Naive thymus-derived CD4-positive, alpha-beta T cell (primary cell): Measurements from ENCODE around the gene CCDC121. TPM values are rescaled to one million over a fixed set of nuclear protein-coding genes. Genes with fewer than 3 reads are reported as not detected.

Experiments used
- ATAC-seq: fragments of 150-1000 bp; cut with Tn5 transposase; 2 replicates; pipeline ENCODE4 v1.10.0; 2021; ENCODE audit warnings: mild to moderate bottlenecking, moderate library complexity
- CTCF ChIA-PET: fragments of 350-600 bp; sonication (Branson Sonifier 250); formaldehyde crosslinking; loops from one replicate; lab custom pipeline; 2021; ENCODE audit warnings: antibody characterized with exemption; lab: Charles Lee
- POLR2A ChIA-PET: fragments of 350-600 bp; sonication (Branson Sonifier 250); formaldehyde crosslinking; loops from one replicate; lab custom pipeline; 2021; ENCODE audit warnings: antibody characterized with exemption, inconsistent platforms; lab: Charles Lee
- DNase-seq, 9 donors: peaks; one replicate each; pipeline versions ENCODE4 v3.0.0 to v3.0.0-alpha.2; 2020 to 2022; ENCODE audit warnings: mixed read lengths in 1 of 9
- H3K27ac ChIP-seq: one replicate; pipeline ENCODE4 v1.7.0; 2013; ENCODE audit warnings: mild to moderate bottlenecking, low read depth, low read length, moderate library complexity
- H3K27me3 ChIP-seq, 2 donors: one replicate each; pipeline ENCODE4 v1.7.0; 2013; ENCODE audit warnings: low read length in 2 of 2, mild to moderate bottlenecking in 2 of 2, moderate library complexity in 2 of 2; ENCODE audit not compliant: control insufficient read depth in 2 of 2, insufficient read depth in 2 of 2
- H3K36me3 ChIP-seq, 3 experiments: 1 replicate in 2 of 3; 2 replicates in 1 of 3; pipeline ENCODE4 v1.7.0; 2013; ENCODE audit warnings: low read length in 3 of 3, mild to moderate bottlenecking in 3 of 3, moderate library complexity in 1 of 3; ENCODE audit not compliant: insufficient read depth in 3 of 3, control insufficient read depth in 2 of 3
- H3K4me1 ChIP-seq, 2 donors: one replicate each; pipeline ENCODE4 v1.7.0; 2013; ENCODE audit warnings: low read length in 2 of 2, mild to moderate bottlenecking in 2 of 2, moderate library complexity in 1 of 2; ENCODE audit not compliant: control insufficient read depth in 2 of 2, insufficient read depth in 2 of 2
- H3K4me3 ChIP-seq: 2 replicates; pipeline ENCODE4 v1.7.0; 2013; ENCODE audit warnings: mild to moderate bottlenecking, low read length
- H3K9me3 ChIP-seq, 3 experiments: 1 replicate in 2 of 3; 2 replicates in 1 of 3; pipeline ENCODE4 v1.7.0; 2013; ENCODE audit warnings: low read length in 3 of 3; ENCODE audit not compliant: control insufficient read depth in 2 of 3
- H3K27ac Mint-ChIP-seq, 9 donors: one replicate each; pipeline ENCODE4 v1.8.0; 2020 to 2022; ENCODE audit warnings: mixed read lengths in 9 of 9, mild to moderate bottlenecking in 8 of 9, moderate library complexity in 5 of 9, inconsistent platforms in 2 of 9
- H3K27me3 Mint-ChIP-seq, 5 donors: one replicate each; pipeline ENCODE4 v1.8.0; 2021 to 2022; ENCODE audit warnings: mixed read lengths in 5 of 5, mild to moderate bottlenecking in 1 of 5
- H3K36me3 Mint-ChIP-seq, 5 donors: one replicate each; pipeline ENCODE4 v1.8.0; 2020 to 2022; ENCODE audit warnings: mixed read lengths in 5 of 5, mild to moderate bottlenecking in 3 of 5, inconsistent platforms in 1 of 5
- H3K4me1 Mint-ChIP-seq, 7 donors: one replicate each; pipeline ENCODE4 v1.8.0; 2020 to 2022; ENCODE audit warnings: mixed read lengths in 7 of 7, mild to moderate bottlenecking in 3 of 7, inconsistent platforms in 1 of 7
- H3K4me3 Mint-ChIP-seq, 10 donors: one replicate each; pipeline ENCODE4 v1.8.0; 2020 to 2022; ENCODE audit warnings: mild to moderate bottlenecking in 10 of 10, mixed read lengths in 10 of 10, moderate library complexity in 6 of 10, inconsistent platforms in 2 of 10
- H3K9me3 Mint-ChIP-seq, 11 donors: one replicate each; pipeline ENCODE4 v1.8.0; 2020 to 2022; ENCODE audit warnings: mixed read lengths in 11 of 11, mild to moderate bottlenecking in 4 of 11, inconsistent platforms in 1 of 11, moderate library complexity in 1 of 11
- intact Hi-C, 2 donors: fragments of 100-400 bp; cut with micrococcal nuclease; formaldehyde crosslinking; loops; one replicate each; pipeline ENCODE4 v1.15.1; 2023
- polyA plus RNA-seq, 2 donors: library from polyadenylated mRNA; unstranded; fragments of 300-500 nt; fragmentation: Illumina TruSeq; gene quantifications; one replicate each; pipeline ENCODE4 v1.2.3, GENCODE V29; 2021
- total RNA-seq, 6 experiments: library from RNA in 5 of 6; stranded (reverse) in 5 of 6; gene quantifications; 1 replicate in 5 of 6; 2 replicates in 1 of 6; pipeline ENCODE4 v1.2.3 and lab custom pipeline; 2021 to 2026

The CCDC121 gene
- total and polyA plus RNA-seq, 7 experiments from 2014 or later, result 0.61 to 2.7 (median 1.9) TPM

DNA sequence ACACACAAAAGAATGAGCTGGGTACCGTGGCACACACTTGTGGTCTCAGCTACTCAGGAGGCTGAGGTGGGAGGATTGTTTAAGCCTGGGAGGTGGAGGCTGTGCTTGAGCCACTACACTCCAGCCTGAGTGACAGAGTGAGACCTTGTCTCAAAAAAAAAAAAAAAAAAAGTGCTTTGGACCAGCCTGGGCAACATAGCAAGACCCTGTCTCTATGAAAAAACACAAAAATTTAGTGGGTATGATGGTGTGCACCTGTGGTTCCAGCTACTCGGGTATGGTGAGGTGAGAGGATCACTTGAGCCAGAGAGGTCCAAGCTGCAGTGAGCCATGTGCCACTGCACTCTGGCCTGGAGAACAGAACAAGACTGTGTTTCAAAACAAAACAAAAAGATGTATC, 35.6 kb downstream of the CCDC121 start:
- Mint-ChIP-seq H3K27ac (peak overlapping the region in 2 of 9 donors; percentile 16 to 67), H3K27me3 (no peaks in the 10 kb centered on the region), H3K36me3 (peaks cover 9 to 65% (median 62%) of the 10 kb centered on the region in 5 donors), H3K4me3 (peak overlapping the region in 1 of 10 donors; percentile 25), H3K9me3 (peaks cover 4 to 68% (median 40%) of the 10 kb centered on the region in 11 donors), H3K4me1 (peaks cover 11 to 51% (median 35%) of the 10 kb centered on the region in 7 donors)
- DNase-seq, result no peak
- Histone ChIP-seq H3K27ac (no peak overlapping the region), H3K9me3 (peaks cover 0 to 23% (median 0%) of the 10 kb centered on the region in 3 experiments), H3K4me1 (no peaks in the 10 kb centered on the region), H3K4me3 (no peak overlapping the region), H3K27me3 (no peaks in the 10 kb centered on the region), H3K36me3 (peaks cover 0 to 10% (median 0%) of the 10 kb centered on the region in 3 experiments)
- POLR2A ChIA-PET, result interaction anchor here (0.5 to 0.6 kb wide), 2 partner anchors 11 to 1094 kb away, joined by 3 to 4 read pairs; no protein-coding TSS in a partner anchor
- intact Hi-C loops, result no loop called here
- CTCF ChIA-PET, result interaction anchor here (0.6 kb wide), 1 partner anchor 54 kb away, joined by 3 read pairs; no protein-coding TSS in a partner anchor
- no peak for ATAC-seq

DNA sequence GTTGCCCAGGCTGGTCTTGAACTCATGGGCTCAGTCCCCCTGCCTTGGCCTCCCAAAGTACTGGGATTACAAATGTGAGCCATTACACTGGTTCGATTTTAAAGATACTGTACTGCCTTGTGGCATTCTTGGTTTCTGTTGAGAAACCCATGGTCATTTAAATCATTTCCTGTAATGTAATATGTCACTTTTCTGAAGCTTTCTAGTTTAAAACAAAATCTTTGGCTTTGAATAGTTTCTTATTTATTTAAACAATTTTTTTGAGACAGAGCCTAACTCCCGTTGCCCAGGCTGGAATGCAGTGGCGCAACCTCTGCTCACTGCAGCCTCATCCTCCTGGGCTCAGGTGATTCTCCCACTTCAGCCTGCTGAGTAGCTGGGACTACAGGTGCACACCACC, 37.1 kb downstream of the CCDC121 start:
- Histone ChIP-seq H3K4me3 (no peak overlapping the region), H3K27ac (no peak overlapping the region), H3K9me3 (peaks cover 0 to 23% (median 0%) of the 10 kb centered on the region in 3 experiments), H3K27me3 (no peaks in the 10 kb centered on the region), H3K36me3 (peaks cover 0 to 10% (median 0%) of the 10 kb centered on the region in 3 experiments), H3K4me1 (no peaks in the 10 kb centered on the region)
- H3K4me1 Mint-ChIP-seq, result peaks cover 12 to 49% (median 34%) of the 10 kb centered on the region in 7 donors
- peaks cover 4 to 72% (median 39%) of the 10 kb centered on the region in 11 donors for H3K9me3 Mint-ChIP-seq
- H3K4me3 Mint-ChIP-seq, result no peak overlapping the region
- ChIA-PET POLR2A (no interaction called here), CTCF (interaction anchor here (0.7 kb wide), 1 partner anchor 921 kb away, joined by 3 read pairs; no protein-coding TSS in a partner anchor)
- H3K27ac Mint-ChIP-seq, result no peak overlapping the region
- intact Hi-C loops, result no loop called here
- no peak for DNase-seq
- peaks cover 9 to 63% (median 63%) of the 10 kb centered on the region in 5 donors for H3K36me3 Mint-ChIP-seq
- ATAC-seq, result no peak
- H3K27me3 Mint-ChIP-seq, result no peaks in the 10 kb centered on the region

DNA sequence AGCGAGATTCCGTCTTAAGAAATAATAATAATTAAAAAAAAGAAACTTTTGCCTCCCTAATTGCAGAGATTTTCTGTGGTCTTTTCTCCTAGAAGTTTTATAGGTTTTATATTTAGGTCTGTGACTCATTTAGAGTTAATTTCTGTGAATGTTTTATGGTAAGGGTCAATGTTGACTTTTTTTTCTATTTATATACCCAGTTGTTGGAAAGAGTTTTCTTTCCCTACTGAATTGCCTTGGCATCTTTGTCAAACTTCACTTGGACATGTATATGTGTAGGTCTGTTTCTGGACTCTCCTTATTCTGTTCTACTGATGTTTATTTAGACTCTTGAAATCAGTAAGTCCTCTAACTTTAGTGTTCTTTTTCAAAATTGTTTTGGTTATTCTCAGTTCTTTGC, 40.5 kb downstream of the CCDC121 start:
- H3K4me3 Mint-ChIP-seq, result peak overlapping the region in 4 of 10 donors; percentile 2 to 62 (median 24)
- ATAC-seq (no peak), DNase-seq (no peak)
- peaks cover 22 to 28% of the 10 kb centered on the region in 2 donors for H3K4me1 ChIP-seq
- peaks cover 0 to 2% (median 0%) of the 10 kb centered on the region in 3 experiments for H3K36me3 ChIP-seq
- peaks cover 7 to 58% (median 48%) of the 10 kb centered on the region in 5 donors for H3K36me3 Mint-ChIP-seq
- H3K9me3 ChIP-seq, result peaks cover 0 to 14% (median 0%) of the 10 kb centered on the region in 3 experiments
- intact Hi-C loops, result no loop called here
- H3K4me1 Mint-ChIP-seq, result peaks cover 33 to 67% (median 55%) of the 10 kb centered on the region in 7 donors
- H3K27me3 Mint-ChIP-seq, result no peaks in the 10 kb centered on the region
- ChIA-PET POLR2A (no interaction called here), CTCF (no interaction called here)
- H3K27me3 ChIP-seq, result no peaks in the 10 kb centered on the region
- H3K27ac ChIP-seq, result no peak overlapping the region
- H3K27ac Mint-ChIP-seq, result peak overlapping the region in 4 of 9 donors; percentile 14 to 76 (median 65)
- no peak overlapping the region for H3K4me3 ChIP-seq
- peaks cover 0 to 41% (median 19%) of the 10 kb centered on the region in 11 donors for H3K9me3 Mint-ChIP-seq

DNA sequence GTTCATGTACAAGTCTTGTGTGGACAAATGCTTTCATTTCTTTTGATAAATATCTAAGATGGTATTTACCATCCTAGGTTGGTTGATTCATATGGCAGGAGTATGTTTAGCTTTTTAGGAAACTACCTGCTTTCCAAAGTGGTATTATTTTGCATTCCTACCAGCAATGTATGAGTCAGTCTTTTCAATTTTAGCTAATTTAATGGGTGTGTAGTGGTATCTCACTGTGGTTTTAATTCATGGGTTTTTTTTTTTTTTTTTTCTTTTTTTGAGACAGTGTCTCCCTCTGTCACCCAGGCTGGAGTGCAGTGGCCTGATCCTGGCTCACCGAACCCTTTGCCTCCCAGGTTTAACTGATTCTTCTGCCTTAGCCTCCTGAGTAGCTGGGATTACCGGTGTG, 41.8 kb downstream of the CCDC121 start:
- H3K4me1 ChIP-seq, result peaks cover 22 to 35% of the 10 kb centered on the region in 2 donors
- Mint-ChIP-seq H3K36me3 (peaks cover 7 to 61% (median 42%) of the 10 kb centered on the region in 5 donors), H3K4me3 (peak overlapping the region in 4 of 10 donors; percentile 26 to 95 (median 83)), H3K27ac (peak overlapping the region in 3 of 9 donors; percentile 8 to 68 (median 25)), H3K27me3 (no peaks in the 10 kb centered on the region), H3K4me1 (peaks cover 37 to 77% (median 64%) of the 10 kb centered on the region in 7 donors), H3K9me3 (peaks cover 0 to 31% (median 14%) of the 10 kb centered on the region in 11 donors)
- CTCF ChIA-PET, result interaction anchor here (0.7 kb wide), 1 partner anchor 73 kb away, joined by 3 read pairs; no protein-coding TSS in a partner anchor
- H3K4me3 ChIP-seq, result no peak overlapping the region
- intact Hi-C loops, result no loop called here
- H3K9me3 ChIP-seq, result peaks cover 0 to 14% (median 0%) of the 10 kb centered on the region in 3 experiments
- no peaks in the 10 kb centered on the region for H3K36me3 ChIP-seq
- H3K27me3 ChIP-seq, result no peaks in the 10 kb centered on the region
- POLR2A ChIA-PET, result interaction anchor here (0.6 kb wide), 1 partner anchor 68 kb away, joined by 4 read pairs; no protein-coding TSS in a partner anchor
- no peak overlapping the region for H3K27ac ChIP-seq
- ATAC-seq (no peak), DNase-seq (no peak)

DNA sequence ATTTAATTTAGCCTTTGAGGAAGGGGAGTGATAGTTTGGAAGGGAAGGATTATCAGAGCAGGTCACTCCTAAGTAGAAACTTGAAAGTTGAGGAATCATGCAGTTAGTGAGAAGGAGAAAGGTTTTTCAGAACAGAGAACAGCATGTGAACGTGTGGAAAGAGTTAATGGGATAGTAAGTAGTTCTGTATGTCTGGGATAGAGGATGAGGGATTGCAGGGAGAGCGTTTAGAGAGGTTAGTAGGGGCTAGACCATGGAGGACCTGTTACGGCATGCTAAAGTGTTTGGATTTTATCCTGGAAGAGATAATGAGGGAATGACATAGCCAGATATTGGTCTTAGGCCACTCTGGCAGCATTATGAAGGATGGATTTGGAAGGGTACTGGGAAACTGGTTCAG, 44.2 kb downstream of the CCDC121 start:
- CTCF ChIA-PET, result no interaction called here
- H3K9me3 ChIP-seq, result no peaks in the 10 kb centered on the region
- no peaks in the 10 kb centered on the region for H3K27me3 ChIP-seq
- peaks cover 0 to 18% (median 7%) of the 10 kb centered on the region in 11 donors for H3K9me3 Mint-ChIP-seq
- ATAC-seq, result no peak
- POLR2A ChIA-PET, result no interaction called here
- H3K27me3 Mint-ChIP-seq, result peaks cover 0 to 1% (median 0%) of the 10 kb centered on the region in 5 donors
- H3K27ac ChIP-seq, result no peak overlapping the region
- peaks cover 37 to 69% (median 61%) of the 10 kb centered on the region in 7 donors for H3K4me1 Mint-ChIP-seq
- H3K36me3 ChIP-seq, result no peaks in the 10 kb centered on the region
- peak overlapping the region; percentile 1 to 98 (median 56) for H3K27ac Mint-ChIP-seq
- intact Hi-C loops, result loop anchor here in 1 of 2 donors (5.0 kb wide), 1 partner anchor 157 kb away; the partner anchor contains the start of gene NRBP1
- peaks cover 22 to 35% of the 10 kb centered on the region in 2 donors for H3K4me1 ChIP-seq
- H3K4me3 Mint-ChIP-seq, result peak overlapping the region; percentile 68 to 100 (median 94)
- H3K4me3 ChIP-seq, result peak overlapping the region; percentile 75
- DNase-seq, result no peak
- H3K36me3 Mint-ChIP-seq, result peaks cover 8 to 44% (median 30%) of the 10 kb centered on the region in 5 donors

DNA sequence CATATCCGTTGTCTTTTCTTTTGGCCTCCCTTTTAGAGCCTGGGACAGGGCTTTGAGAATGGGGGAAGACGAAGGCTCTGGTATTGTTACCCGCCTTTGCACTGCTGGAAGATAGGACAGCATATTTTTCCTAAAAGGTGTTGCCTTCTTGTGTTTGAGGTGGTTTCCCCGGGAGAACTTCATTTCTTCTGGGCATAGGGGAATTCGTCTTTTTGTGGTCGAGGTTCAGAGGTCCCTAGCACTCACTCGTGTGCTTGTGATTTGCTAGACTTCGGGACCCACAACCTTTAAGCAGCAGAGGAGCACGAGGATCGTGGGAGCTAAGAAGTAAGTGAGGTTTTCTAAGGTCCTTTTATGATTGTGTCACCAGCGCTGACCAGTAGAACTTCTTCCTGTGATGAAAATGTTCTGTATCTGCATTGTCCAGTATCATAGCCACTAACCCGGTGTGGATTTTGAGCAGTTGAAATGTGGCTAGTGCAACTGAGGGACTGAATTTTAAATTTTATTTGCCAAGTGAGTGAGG, 45.4 kb downstream of the CCDC121 start:
- H3K9me3 ChIP-seq, result peaks cover 0 to under 1% (median 0%) of the 10 kb centered on the region in 3 experiments
- intact Hi-C loops, result loop anchor here (1.0 to 5.0 kb wide), 8 partner anchors 45 to 213 kb away; partner anchors contain the start of genes IFT172 (in 2 of the 2), NRBP1 (in 2 of the 2), SLC4A1AP (in 2 of the 2) and SUPT7L (in 2 of the 2)
- no peaks in the 10 kb centered on the region for H3K27me3 ChIP-seq
- Mint-ChIP-seq H3K9me3 (peaks cover 0 to 24% (median 10%) of the 10 kb centered on the region in 11 donors), H3K4me1 (peaks cover 37 to 66% (median 58%) of the 10 kb centered on the region in 7 donors), H3K36me3 (peaks cover 8 to 41% (median 29%) of the 10 kb centered on the region in 5 donors), H3K27me3 (peaks cover 0 to 11% (median 0%) of the 10 kb centered on the region in 5 donors), H3K27ac (peak overlapping the region; percentile 85 to 98 (median 94)), H3K4me3 (peak overlapping the region; percentile 90 to 100 (median 95))
- ATAC-seq (peak; percentile 19), DNase-seq (no peak)
- POLR2A ChIA-PET, result interaction anchor here (0.5 to 1.9 kb wide), 6 partner anchors 20 to 228 kb away, joined by 3 to 8 read pairs (median 3); partner anchors contain the start of genes GTF3C2, PPM1G, SLC4A1AP and SUPT7L
- CTCF ChIA-PET, result no interaction called here
- H3K4me1 ChIP-seq, result peaks cover 22 to 35% of the 10 kb centered on the region in 2 donors
- peak overlapping the region; percentile 84 for H3K27ac ChIP-seq
- H3K4me3 ChIP-seq, result peak overlapping the region; percentile 75
- H3K36me3 ChIP-seq, result no peaks in the 10 kb centered on the region
